Measurements from ENCODE around the gene SAMD4B. TPM values are rescaled to one million over a fixed set of nuclear protein-coding genes. Genes with fewer than 3 reads are reported as not detected.

Gene SAMD4B
- total and polyA plus RNA-seq, 9 of the 15 experiments (the other 6 are each of a cell fraction or from before 2014, with no cell fraction given): 3.4 to 90.5 (median 38.0) TPM

DNA sequence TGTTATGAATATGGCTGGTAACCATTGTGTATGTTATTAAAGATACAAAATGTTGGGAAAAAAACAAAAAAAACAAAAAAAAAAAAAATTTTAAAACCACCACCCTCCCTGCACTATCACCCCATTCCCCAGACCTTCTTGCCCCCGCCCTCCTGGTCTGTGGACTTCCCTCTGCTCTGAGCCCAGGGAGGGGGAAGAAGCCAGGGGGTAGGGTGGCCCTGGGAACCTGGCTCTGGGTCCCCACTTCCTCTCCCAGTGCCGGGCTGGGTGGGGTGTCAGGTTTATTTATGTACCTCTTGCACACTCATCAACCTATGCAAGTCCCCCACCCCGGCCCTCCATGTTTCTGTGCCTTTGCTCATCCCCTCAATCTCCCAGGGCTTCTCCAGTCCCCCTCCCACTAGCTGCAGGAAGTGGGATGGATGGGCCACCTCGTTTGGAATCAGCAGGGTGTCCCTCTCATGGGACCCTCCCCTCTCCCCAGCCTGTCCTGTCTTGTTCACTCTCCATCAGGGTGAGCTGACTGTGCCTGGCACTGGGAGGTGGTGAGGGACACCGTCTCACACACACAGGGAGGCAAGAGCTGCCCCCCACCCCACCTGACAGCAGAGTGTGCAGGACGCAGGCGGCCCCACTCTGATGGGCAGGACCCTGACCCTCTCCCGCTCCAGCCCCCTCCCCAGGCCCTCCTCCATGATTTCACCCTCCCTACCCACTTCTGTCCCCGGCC lies 42.8 kb downstream of the SAMD4B start:
- intact Hi-C loops (cut with micrococcal nuclease): no loop called here
- ChIA-PET POLR2A (interaction anchor here (0.7 to 1.2 kb wide), 3 partner anchors 13 to 155 kb away, joined by 3 read pairs; no protein-coding TSS in a partner anchor), CTCF (ENCODE audit: low intra/inter-chr PET ratio) (no interaction called here)
- in situ Hi-C loops (cut with MboI): no loop called here
- Histone ChIP-seq H3K79me2 (ENCODE audit: control insufficient read depth, insufficient read depth, low read length) (peaks cover 7% of the 10 kb centered on the region), H3K4me3 (no peak overlapping the region), H2AFZ (ENCODE audit: low read depth, low read length) (no peak overlapping the region), H3K9ac (ENCODE audit: insufficient read depth in 1 of 2, low read depth in 2 of 2, low read length in 2 of 2) (no peak overlapping the region), H3K27me3 (ENCODE audit: control insufficient read depth in 2 of 2, insufficient read depth in 2 of 2, low read length in 2 of 2) (no peaks in the 10 kb centered on the region), H3K36me3 (ENCODE audit: control insufficient read depth, insufficient read depth, low read length) (peaks cover 98% of the 10 kb centered on the region), H3K9me1 (ENCODE audit: control insufficient read depth, insufficient read depth, low read length) (peaks cover 13% of the 10 kb centered on the region), H3K27ac (ENCODE audit: extremely low read depth, low read depth, low read length) (no peak overlapping the region), H3K4me1 (replicated peaks in 1 of 2; ENCODE audit: control insufficient read depth in 2 of 2, insufficient read depth in 2 of 2, low read length in 2 of 2) (peaks cover 21 to 29% of the 10 kb centered on the region in 2 experiments), H4K20me1 (replicated peaks; ENCODE audit: control insufficient read depth, insufficient read depth, low read length) (peaks cover 30% of the 10 kb centered on the region), H3K9me3 (replicated peaks; ENCODE audit: control insufficient read depth, insufficient read depth, low read depth, low read length) (no peaks in the 10 kb centered on the region), H3K4me2 (ENCODE audit: insufficient read depth, low read length) (no peak overlapping the region)
- DNase-seq (ENCODE audit: extremely low read depth in 1 of 4, low spot score in 3 of 4) (no peak), ATAC-seq (no peak; the same call in 2 of the 3 replicates), FAIRE-seq (no peak)
- WGBS (ENCODE audit: insufficient coverage, low coverage, missing lambda C conversion rate): 54% methylated on average over 3 of the region's 9 CpGs
- TF ChIP-seq POLR2G (IDR thresholded peaks at IDR 0.05; ENCODE audit: low read depth, low read length): peak; percentile 16; the same call in 1 of the 2 replicates
- TF ChIP-seq RBFOX2 (IDR thresholded peaks at IDR 0.05; ENCODE audit: low read depth, low read length): no peak
- BruUV-seq (replicated peaks): TSS peak; percentile 36

- Histone ChIP-seq H3K79me2 (ENCODE audit: control insufficient read depth, insufficient read depth, low read length) (peaks cover 15% of the 10 kb centered on the region), H3K9me1 (ENCODE audit: control insufficient read depth, insufficient read depth, low read length) (peaks cover 7% of the 10 kb centered on the region), H3K36me3 (ENCODE audit: control insufficient read depth, insufficient read depth, low read length) (peaks cover 90% of the 10 kb centered on the region), H3K4me3 (no peak overlapping the region), H3K27me3 (ENCODE audit: control insufficient read depth in 2 of 2, insufficient read depth in 2 of 2, low read length in 2 of 2) (no peaks in the 10 kb centered on the region), H3K9ac (ENCODE audit: insufficient read depth in 1 of 2, low read depth in 2 of 2, low read length in 2 of 2) (peak overlapping the region in 1 of 2 experiments; percentile 38; a peak in 2 of 4 replicates), H3K27ac (ENCODE audit: extremely low read depth, low read depth, low read length) (no peak overlapping the region), H3K9me3 (replicated peaks; ENCODE audit: control insufficient read depth, insufficient read depth, low read depth, low read length) (no peaks in the 10 kb centered on the region), H3K4me1 (replicated peaks in 1 of 2; ENCODE audit: control insufficient read depth in 2 of 2, insufficient read depth in 2 of 2, low read length in 2 of 2) (peaks cover 22 to 27% of the 10 kb centered on the region in 2 experiments), H3K4me2 (ENCODE audit: insufficient read depth, low read length) (no peak overlapping the region), H2AFZ (ENCODE audit: low read depth, low read length) (no peak overlapping the region), H4K20me1 (replicated peaks; ENCODE audit: control insufficient read depth, insufficient read depth, low read length) (peaks cover 30% of the 10 kb centered on the region)
- POLR2A ChIA-PET: interaction anchor here (0.7 kb wide), 2 partner anchors 82 to 156 kb away, joined by 3 read pairs; no protein-coding TSS in a partner anchor
- 86% methylated on average over 17 of the region's 20 CpGs for WGBS (ENCODE audit: insufficient coverage, low coverage, missing lambda C conversion rate)
- CTCF ChIA-PET (ENCODE audit: low intra/inter-chr PET ratio): no interaction called here
- BruUV-seq (replicated peaks): TSS peak; percentile 85
- in situ Hi-C loops (cut with MboI) (no loop called here), intact Hi-C loops (cut with micrococcal nuclease) (no loop called here)
- FAIRE-seq (no peak), ATAC-seq (no peak), DNase-seq (ENCODE audit: extremely low read depth in 1 of 4, low spot score in 3 of 4) (peak in 1 of 4 experiments; percentile 9)
- TF ChIP-seq ZNF766 (CRISPR knock-in tag; conservative IDR thresholded peaks at IDR 0.05): no peak
- TF ChIP-seq SMARCA4 (IDR thresholded peaks at IDR 0.05): no peak
- no peak for TF ChIP-seq ZNF3 (CRISPR knock-in tag; IDR thresholded peaks at IDR 0.05)
- TF ChIP-seq, protein P1, sequence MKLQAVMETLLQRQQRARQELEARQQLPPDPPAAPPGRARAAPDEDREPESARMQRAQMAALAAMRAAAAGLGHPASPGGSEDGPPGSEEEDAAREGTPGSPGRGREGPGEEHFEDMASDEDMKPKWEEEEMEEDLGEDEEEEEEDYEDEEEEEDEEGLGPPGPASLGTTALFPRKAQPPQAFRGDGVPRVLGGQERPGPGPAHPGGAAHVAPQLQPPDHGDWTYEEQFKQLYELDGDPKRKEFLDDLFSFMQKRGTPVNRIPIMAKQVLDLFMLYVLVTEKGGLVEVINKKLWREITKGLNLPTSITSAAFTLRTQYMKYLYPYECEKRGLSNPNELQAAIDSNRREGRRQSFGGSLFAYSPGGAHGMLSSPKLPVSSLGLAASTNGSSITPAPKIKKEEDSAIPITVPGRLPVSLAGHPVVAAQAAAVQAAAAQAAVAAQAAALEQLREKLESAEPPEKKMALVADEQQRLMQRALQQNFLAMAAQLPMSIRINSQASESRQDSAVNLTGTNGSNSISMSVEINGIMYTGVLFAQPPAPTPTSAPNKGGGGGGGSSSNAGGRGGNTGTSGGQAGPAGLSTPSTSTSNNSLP (IDR thresholded peaks at IDR 0.05; ENCODE audit: borderline replicate concordance, low read depth, low read length): no peak
- no peak for TF ChIP-seq SNRNP70 (optimal IDR thresholded peaks at IDR 0.05; ENCODE audit: low read depth, low read length)
- TF ChIP-seq RBFOX2 (IDR thresholded peaks at IDR 0.05; ENCODE audit: low read depth, low read length): peak; percentile 34; the same call in 1 of the 2 replicates
- no peak for TF ChIP-seq ZNF146 (CRISPR knock-in tag; IDR thresholded peaks at IDR 0.05; ENCODE audit: unreplicated experiment)
- TF ChIP-seq POLR2H (tag; IDR thresholded peaks at IDR 0.05; ENCODE audit: low read depth): no peak
Observed at GRCh38 chr19:39385629-39386411, 43.6 kb downstream of the SAMD4B start.

Data from K562 (cell line).